GM18502 (cell line): ENCODE data around the gene FAN1.

Source experiments
- ATAC-seq: cut with Tn5 transposase; IDR thresholded peaks from one replicate; pipeline ENCODE4 v1.9.1; 2021; ENCODE audit warnings: mild to moderate bottlenecking; ENCODE audit not compliant: unreplicated experiment, poor library complexity

FAN1 gene

GRCh38 chr15:30953731-30954378, 50.1 kb downstream of the FAN1 start:
- ATAC-seq = no peak

- ATAC-seq = no peak
Measured at GRCh38 chr15:30954674-30955073, 51.0 kb downstream of the FAN1 start.

- ATAC-seq = no peak
Measured at GRCh38 chr15:30956216-30957124, 52.8 kb downstream of the FAN1 start.

DNA sequence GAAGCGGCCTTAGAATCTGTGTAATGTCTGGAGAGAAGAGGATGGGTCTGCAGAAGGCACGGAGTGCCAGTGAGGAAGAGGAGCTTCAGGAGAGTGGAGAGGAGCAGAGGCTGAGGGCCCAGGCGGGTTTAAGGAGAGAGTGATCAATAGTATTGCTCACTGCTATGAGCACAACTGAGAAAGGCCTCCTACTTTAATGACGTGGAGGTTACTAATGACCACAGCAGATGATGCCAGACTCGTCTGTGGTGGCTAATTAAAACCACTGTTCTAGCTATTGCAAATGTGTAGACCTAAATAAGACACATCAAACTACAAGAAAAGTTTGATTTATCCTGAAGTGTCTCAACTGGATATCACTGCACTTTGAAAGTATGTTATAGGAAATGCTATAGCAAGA, 54.5 kb downstream of the FAN1 start:
- ATAC-seq = no peak

- no peak for ATAC-seq
Measured at GRCh38 chr15:30962079-30962478, 58.4 kb downstream of the FAN1 start.

- ATAC-seq = no peak
Measured at GRCh38 chr15:30962659-30963058, 58.9 kb downstream of the FAN1 start.

DNA sequence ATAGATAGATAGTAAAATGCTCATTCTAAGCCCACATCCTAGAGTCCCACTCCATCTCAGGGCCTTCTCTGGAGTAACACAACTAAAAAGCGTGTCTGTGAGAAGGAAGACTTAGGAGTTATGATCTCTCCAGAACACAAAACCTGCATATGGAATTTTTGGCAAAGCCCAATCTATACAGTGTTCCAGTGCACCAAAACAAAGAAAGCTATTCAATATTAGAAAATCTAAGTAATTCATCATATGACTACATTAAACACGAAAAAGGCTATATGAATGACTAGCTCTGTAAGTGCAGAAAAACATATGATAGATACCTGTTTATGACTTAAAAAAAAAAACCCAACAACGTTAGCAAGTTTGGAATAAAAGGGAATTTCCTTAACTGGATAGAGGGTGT, 60.0 kb downstream of the FAN1 start:
- no peak for ATAC-seq

DNA sequence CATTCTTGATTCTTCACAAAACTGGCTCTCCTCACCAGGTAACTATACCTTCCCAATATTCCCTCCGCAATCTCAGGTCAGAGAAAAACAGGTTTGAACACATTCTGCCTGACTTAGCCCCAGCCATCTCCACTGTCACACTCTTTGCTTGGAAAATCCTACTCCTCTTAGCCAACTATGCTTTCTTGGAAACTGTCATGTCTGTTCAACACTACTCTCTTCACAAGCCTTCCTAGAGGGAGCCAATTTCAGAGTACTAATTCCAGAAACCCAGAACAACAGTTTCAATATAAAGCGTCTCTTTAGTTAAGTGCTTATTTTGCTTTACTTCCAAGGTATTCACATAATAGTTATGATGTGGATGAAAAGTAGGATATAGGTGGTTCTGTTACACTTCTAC, 66.0 kb downstream of the FAN1 start:
- no peak for ATAC-seq

- ATAC-seq = no peak
Measured at GRCh38 chr15:30973379-30973778, 69.7 kb downstream of the FAN1 start.

GRCh38 chr15:30974112-30974511, 70.4 kb downstream of the FAN1 start:
- no peak for ATAC-seq

DNA sequence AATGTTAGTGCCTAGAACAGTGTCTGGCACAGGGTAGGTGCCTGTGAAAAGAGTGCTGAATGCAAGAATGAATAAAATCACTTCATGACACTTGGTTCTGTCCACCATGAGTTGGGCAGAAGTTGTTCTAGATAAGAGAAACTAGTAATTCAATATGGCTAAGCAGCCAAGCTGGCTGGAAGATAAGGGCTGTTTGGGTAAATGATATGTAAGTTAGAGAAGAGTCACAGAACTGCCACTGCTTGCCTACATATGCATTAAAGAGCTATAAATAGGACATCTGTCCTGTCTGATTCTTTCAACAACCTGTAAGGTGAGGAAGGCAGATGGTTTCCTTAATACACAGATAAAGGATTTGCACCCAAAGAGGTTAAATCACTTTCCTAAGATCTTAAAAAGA, 74.6 kb downstream of the FAN1 start:
- no peak for ATAC-seq

- no peak for ATAC-seq
Measured at GRCh38 chr15:30979457-30979856, 75.7 kb downstream of the FAN1 start.

GRCh38 chr15:30984118-30984517, 80.4 kb downstream of the FAN1 start:
- no peak for ATAC-seq

DNA sequence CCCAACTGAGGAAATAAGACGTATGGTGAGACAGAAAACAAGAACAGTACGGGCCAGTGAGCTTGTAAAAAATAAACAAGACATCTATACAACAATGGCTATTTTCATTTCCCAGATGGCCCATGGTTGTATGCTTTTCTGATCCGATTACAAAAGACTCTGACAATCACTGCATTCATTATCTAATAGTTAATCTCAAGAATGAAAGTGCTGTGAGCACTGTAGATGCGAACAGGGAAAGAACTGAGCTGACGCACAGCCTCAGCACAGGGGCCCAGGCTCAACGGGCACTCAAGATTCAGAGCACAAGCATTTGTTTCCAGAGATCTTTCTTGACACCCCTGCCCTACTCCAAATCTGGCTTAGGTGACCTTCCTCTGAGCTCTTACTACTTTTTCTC, 80.8 kb downstream of the FAN1 start:
- no peak for ATAC-seq

DNA sequence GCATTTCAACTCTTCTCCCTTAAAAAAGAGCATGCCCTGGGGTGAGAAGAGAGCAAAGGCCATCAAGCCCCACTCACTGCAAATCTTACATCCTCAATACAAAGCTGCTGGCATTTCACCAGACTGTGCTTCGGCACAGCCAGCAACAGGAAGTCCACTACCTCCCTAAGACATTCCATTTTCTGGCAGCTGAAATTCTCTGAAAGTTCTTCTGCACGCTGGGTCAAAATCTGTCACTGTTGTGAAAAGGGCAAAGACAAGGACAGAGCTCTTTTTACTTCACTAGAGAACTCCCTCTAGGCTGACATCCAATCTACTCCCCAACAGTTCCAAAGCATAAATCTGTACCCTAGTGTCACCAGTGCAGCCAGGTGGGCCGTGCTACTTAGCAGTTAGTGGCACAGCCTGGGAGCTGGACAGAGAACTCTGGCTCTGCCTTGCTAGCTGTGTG, 81.4 kb downstream of the FAN1 start:
- ATAC-seq = no peak

DNA sequence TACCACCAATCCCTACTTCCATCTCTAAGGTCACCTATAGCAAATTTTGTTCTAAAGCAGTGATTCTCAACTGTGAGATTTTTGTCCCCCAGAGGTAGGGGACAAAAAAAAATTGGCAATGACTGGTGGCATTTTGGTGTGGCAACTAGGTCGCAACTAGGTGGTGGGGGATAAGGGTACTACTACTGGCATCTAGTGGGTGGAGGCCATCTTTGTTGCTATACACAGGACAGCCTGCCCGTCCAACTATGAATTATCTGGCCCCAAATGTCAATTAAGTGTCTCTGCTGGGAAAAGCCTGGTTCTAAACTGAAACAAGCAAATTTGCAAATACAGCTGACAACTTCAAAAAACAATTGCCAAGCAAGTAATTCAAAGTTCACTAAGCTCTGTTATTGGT, 86.3 kb downstream of the FAN1 start:
- ATAC-seq = no peak

- no peak for ATAC-seq
Measured at GRCh38 chr15:30990446-30991254, 86.9 kb downstream of the FAN1 start.

GRCh38 chr15:30991255-30992235, 87.8 kb downstream of the FAN1 start, which contains the start of gene MTMR10:
Gene MTMR10 (minus strand): TSS chr15:30991628. CDS start chr15:30991506, 122 bp downstream.
- peak; percentile 85 for ATAC-seq

- no peak for ATAC-seq
Measured at GRCh38 chr15:30992249-30992864, 88.6 kb downstream of the FAN1 start.
